ENCODE results near the gene TYSND1. TPM values are rescaled to one million over a fixed set of nuclear protein-coding genes. Genes with fewer than 3 reads are reported as not detected.
"Not testable (repeated sequence)": the region's sequence is repeated elsewhere in the genome, so short reads cannot be mapped to it uniquely, and the experiment has no call there.

The TYSND1 gene, protein sequence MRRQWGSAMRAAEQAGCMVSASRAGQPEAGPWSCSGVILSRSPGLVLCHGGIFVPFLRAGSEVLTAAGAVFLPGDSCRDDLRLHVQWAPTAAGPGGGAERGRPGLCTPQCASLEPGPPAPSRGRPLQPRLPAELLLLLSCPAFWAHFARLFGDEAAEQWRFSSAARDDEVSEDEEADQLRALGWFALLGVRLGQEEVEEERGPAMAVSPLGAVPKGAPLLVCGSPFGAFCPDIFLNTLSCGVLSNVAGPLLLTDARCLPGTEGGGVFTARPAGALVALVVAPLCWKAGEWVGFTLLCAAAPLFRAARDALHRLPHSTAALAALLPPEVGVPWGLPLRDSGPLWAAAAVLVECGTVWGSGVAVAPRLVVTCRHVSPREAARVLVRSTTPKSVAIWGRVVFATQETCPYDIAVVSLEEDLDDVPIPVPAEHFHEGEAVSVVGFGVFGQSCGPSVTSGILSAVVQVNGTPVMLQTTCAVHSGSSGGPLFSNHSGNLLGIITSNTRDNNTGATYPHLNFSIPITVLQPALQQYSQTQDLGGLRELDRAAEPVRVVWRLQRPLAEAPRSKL
- 22.2 TPM for total RNA-seq
- long read RNA-seq, transcript TYSND1-201 (4 exons, 3,644 nt): major isoform, 16 of 33 reads
- long read RNA-seq, partial matches to known transcripts: 4 of 33 reads
- long read RNA-seq, other reads (novel, unspliced or antisense): 7 of 33 reads

DNA sequence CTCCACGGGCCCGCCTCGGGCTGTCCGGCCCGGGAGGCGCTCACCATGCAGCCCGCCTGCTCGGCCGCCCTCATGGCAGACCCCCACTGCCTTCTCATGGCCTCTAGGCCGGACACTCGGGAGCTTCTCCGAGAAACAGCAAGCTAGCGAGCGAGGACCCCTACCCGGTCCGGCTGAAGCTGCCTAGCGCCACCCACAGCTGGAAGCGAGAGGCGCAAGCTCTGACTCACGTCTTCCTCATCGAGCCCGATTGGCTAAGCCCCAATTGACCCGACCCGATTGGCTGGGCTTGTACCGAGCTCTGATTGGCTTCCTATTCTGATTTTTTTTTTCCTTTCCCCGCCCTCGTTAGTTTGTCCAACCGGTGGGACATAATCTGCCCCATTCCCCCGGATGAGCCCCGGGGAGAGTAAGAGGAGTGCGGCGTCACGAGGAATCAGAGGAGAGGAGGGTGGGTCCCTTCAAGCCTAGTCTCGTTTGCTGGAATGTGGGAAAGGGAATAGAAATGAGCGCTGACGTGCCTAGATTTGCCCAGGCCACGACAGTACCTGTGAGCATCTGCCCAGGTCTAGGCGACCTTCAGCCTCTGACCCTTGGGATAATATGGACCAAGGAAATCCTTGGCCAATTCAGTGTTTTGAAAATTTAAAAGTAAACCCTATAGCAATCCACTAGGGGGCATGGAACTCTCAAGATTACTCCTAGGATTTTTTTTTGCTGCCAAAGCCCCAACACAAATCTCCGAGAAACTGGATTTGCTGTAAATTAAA lies at the start of gene TYSND1:
Gene TYSND1, minus strand, starts transcription at position 212 of the 770 bp plus-strand sequence. Its CDS starts 114 bp downstream, at position 98.
- peak; percentile 98 for DNase-seq (ENCODE audit: low spot score)

DNA sequence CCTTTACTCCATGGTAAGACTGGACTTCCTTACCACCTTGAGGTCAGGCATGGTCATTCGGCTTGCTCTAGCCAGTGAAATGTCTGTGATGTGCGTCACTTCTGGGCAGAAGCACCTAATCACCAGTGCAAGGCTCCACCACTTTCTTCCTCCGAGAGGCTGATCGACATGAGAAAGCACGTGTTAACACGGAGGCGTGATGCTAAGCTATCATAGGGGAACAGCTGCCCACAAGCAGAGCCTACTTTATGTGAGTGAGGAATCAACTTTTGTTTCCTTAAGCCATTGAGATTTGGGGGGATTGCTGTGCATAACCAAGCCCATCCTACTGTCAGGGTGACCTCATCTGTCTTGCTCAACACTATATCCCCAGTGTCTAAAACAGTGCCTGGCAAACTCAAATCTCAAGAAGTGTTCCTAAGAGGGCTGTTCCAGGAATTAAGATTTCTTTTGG lies 46.9 kb upstream of the TYSND1 start:
- DNase-seq (ENCODE audit: low spot score): no peak

DNA sequence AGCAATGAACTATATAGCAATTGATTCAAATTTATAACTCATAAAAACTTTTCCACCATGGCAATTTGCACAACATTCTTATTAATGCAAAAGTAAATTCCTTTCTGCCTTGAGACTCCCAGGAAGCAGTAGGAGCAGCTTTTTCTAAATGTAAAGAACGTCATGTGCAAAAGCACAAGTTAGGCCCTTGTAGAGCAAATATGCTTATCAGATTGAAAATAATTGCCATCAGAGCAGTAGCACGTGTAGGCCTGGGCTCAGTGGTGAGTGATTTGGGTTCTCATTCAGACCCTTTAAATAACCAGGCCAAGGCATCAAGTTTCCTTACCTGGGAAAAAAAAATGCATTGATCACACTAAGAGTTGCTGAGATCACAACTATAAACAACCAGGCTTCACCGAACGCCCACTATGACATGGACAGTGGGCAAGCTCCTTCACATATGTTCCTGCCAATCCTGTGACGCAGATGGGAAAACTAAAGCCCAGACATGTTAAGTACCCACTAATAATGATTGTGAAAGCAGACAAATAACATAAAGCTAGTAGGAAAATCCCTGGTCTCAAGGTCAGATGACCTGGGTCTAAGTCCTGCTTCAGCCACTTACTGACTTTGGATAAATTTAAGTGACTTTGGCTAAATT lies 45.9 kb upstream of the TYSND1 start:
- no peak for DNase-seq (ENCODE audit: low spot score)

DNA sequence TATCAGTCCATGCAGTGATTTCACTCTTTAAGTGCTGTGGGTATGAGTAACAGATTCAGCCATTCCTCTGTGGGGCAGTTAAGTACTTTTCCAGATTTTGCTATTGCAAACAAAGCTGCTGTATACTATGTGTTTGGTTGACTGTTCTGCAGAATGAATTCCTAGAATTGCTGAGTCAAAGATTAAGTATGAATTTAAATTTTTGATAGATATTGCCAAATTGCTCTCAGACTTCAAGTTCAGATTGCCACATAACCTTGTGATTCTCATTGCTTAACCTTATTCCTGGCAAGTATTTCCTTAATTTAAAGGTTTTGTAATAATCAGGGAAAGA lies 45.4 kb upstream of the TYSND1 start:
- no peak for DNase-seq (ENCODE audit: low spot score)

DNA sequence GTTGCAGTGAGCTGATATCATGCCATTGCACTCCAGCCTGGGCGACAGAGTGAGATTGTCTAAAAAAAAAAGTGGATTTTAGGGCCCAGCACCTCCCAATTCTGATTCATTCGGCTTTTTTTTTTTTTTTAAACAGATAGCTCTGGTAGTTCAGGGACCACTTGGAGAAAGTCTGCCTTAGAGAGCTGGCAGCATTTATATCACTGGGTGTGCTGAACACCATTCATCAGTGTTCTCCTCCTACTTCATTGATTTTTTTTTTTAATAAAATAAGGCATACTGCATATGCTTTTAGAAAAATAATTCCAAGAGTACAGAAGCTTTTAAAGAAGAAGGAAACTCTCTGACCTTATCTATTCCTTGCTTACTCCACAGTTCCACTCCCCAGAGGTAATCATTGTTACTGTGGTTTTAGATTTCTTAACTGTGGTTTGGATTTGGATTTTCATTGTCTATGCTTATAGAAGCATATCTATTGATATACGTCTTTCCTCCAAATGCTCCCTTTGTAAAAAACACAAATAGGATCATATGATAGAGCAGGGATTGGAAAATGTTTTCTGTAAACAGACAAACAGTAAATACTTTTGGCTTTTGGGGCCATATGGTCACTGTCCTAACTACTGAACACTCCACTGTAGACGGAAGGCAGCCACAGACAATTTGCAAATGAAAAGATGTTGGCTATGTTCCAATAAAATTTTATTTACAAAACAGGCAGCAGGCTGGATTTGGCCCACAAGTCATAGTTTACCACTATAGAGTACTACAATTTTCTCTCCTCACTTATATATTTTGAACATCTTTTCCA lies 44.9 kb upstream of the TYSND1 start:
- DNase-seq (ENCODE audit: low spot score): no peak

DNA sequence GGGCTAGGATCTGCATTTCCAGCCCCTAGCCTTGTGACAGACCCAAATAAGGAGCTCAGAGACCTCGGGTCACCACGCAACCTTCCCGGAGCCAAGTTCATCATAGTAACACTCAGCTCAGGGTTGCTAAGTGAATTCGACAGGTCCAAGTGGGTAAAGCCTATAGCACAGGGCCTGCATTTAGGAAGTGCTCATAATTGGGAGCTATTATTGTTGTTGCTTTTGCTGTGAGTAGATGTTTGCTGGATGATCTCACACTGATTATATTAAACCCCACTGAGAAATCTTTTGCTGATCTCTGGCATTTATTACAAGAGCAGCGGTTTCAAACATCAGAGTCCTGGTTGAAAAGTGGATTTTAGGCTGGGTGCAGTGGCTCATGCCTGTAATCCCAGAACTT lies 44.1 kb upstream of the TYSND1 start:
- DNase-seq (ENCODE audit: low spot score): no peak

DNA sequence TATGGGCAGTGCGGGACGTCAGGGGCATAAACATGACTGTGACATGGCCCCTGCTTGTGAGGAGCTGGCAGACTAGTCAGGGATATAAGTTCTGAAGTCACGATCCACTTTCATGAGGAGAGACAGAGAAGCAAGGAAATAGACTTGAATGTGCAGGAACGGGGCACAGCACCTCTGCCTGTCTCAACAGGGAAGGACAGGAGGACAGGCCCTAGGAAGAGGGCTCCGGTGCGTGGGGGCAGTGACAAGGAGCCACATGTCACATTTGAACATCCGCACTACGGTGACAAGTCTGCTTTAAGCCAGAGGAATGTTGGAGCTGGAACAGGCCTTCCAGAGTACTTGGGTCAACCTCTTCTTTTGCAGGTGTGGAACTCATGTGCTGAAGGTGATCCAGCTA lies 43.6 kb upstream of the TYSND1 start:
- DNase-seq (ENCODE audit: low spot score): no peak

DNA sequence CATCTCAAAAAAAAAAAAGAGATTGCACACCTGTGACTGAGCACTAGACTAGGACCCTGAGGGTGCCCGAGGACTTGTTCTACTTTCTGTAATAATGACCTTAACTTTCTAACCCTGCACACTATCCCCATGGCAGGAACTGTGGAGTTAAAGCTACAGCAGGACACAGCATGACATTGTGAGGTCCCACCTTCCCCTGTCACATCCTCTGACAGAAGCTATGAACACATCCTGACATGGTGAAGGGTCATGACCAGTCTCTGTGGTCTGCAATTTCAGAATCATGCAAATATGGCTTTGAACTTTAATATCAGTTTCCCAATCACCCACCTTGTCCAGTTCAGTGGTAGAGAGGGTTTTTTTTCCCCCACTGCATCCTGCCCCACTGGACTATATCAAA lies 42.3 kb upstream of the TYSND1 start:
- DNase-seq (ENCODE audit: low spot score): no peak

DNA sequence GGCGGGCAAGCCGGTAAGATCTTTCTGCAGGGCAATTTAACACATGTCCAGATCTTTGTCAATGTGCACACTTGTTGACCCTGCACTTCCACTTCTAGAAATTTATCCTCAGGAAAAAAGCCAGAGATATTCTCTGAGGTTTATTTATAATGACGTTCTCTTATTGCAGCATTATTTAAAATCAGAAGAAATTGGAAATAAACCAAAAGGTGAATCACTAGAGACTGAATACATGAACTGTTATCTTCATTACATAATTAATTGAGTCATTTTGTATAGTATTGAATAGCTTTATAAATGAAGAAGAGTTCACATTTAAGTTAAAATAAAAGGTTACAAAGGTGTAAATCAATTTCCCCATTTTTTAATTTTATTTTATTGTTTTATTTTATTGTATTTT lies 40.1 kb upstream of the TYSND1 start:
- DNase-seq (ENCODE audit: low spot score): no peak

DNA sequence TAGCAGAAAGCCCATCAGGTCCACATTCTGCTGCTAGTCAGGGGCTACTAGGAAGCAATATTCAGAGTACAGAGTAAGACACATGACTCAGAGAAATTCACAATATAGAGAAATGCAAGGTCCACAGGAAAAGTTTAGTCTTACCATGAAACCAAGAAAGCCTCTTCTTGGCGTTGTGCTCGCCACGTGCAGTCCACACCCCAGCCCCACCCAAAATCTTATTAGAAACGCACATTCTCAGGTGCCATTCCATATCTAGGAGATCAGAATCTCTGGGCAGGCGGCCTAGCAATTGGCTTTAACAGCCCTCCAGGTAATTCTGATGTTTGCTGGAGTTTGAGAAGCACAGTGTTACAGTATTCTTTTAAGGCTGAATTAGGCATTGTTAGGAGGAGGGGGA lies 39.6 kb upstream of the TYSND1 start:
- DNase-seq (ENCODE audit: low spot score): no peak

DNA sequence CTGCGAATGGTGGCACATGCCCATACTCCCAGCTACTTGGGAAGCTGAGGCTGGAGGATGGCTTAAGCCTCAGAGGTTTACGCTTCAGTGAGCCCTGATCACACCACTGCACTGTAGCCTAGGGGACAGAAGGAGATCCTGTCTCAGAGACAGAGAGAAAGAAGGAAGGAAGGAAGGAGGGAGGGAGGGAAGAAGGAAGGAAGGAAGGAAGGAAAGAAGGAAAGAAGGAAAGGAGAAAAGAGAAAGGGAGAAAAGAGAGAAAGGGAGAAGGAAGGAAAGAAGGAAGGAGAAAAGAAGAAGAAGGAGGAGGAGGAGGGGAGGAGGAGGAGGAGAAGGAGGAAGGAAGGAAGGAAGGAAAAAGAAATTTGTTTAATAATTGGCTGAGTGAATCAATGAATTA lies 36.8 kb upstream of the TYSND1 start:
- DNase-seq (ENCODE audit: low spot score): no peak

DNA sequence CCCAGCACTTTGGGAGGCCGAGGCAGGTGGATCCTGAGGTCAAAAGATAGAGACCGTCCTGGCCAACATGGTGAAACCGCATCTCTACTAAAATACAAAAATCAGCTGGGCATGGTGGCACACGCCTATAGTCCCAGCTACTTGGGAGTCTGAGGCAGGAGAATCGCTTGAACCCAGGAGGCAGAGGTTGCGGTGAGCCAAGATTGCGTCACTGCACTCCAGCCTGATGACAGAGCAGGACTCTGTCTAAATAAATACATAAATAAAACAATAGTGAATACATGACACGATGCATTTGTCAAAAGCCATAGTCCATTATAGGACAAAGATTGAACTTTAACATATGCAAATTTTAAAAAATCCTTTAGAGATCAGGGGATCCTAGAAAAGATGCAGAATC lies 32.7 kb upstream of the TYSND1 start:
- not testable (repeated sequence) for DNase-seq (ENCODE audit: low spot score)

DNA sequence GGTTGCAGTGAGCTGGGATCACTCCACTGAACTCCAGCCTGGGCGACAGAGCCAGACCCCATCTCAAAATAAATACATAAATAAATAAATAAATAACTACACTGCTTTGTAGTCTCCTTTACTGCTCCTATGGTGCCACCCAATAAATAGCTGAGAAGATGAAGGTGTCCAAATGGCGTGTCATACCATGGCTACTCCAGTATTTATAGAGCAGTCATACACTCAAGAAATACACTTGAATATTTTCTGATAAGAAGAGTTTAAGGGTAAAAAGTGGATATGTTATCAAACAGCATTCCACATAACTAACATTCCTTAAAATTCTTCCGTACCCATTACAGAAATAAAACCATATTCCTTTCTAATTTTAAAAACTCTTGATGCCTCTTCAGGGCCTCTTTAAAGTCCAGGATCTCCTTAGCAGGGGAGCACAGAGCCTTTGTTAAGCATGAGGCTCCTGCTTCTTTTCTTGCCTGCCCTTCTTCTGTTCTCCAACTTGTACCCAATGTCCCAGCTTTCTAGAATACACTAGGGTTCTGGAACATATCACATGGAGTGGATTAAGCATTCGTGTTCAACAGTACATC lies 31.7 kb upstream of the TYSND1 start:
- DNase-seq (ENCODE audit: low spot score): no peak

DNA sequence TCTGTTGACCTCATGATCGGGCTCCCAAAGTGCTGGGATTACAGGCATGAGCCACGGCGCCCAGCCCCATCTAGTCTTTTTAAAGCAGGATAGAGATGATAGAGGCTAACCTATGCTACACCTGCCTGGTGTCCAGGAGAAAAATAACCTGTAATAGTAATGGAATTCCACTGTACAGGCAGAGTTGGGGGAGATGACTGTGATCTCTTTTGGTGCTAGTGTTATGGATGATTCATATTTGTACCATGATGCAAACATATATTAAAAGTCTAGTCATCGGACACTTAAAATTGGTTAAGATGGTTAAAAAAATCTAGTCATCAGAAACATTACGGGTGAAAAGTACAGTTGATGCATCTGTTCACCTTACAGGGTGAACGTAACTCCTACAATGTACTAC lies 29.9 kb upstream of the TYSND1 start:
- no peak for DNase-seq (ENCODE audit: low spot score)

DNA sequence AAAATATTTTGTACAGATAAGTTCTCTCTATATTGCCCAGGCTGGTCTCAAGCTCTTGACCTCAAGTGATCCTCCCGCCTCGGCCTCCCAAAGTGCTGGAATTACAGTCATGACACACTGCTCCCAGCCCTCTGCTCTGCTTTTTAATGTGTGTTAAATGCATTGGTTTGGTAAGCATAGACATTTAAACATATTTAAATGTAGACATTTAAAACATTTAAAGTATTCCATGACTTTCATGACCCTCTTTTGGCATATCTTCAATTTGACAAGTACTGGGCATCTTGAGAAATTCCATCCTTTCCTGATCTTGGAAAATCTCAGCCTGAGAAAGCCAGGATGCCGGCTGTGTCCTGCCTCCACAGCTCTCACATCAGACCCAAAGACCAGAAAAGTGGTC lies 29.0 kb upstream of the TYSND1 start:
- no peak for DNase-seq (ENCODE audit: low spot score)

DNA sequence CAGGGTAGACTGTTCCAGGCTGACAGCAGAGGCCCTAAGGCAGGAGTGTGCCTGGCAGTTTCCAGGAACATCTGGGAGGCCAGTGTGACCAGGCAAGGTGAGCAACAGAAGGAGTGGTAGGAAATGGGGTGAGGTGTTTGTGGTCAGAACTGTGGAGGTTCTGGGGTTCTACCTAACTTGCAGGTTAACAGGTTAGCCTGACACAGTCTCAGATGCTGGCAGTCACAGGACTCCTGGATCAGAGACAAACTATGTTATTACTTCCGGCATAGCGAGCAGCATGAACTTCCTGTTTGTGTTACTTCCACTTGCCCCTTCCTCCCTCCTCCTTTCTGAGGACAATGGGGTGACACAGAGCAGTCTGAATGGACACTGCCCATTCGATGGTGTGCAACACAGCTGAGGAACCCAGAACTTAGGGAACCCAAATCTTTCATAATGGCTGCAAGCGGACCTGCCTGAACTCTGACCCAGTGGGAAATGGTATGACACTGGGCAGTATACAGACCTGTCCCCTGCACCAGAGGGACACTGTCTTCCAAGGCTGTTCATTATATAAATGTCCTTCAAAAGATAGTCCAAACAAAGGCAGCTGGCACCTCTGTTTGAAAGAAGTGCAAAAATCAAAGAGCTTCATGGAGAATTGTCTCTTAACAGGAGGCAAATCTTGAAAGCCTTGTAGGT lies 27.7 kb upstream of the TYSND1 start:
- DNase-seq (ENCODE audit: low spot score): no peak

DNA sequence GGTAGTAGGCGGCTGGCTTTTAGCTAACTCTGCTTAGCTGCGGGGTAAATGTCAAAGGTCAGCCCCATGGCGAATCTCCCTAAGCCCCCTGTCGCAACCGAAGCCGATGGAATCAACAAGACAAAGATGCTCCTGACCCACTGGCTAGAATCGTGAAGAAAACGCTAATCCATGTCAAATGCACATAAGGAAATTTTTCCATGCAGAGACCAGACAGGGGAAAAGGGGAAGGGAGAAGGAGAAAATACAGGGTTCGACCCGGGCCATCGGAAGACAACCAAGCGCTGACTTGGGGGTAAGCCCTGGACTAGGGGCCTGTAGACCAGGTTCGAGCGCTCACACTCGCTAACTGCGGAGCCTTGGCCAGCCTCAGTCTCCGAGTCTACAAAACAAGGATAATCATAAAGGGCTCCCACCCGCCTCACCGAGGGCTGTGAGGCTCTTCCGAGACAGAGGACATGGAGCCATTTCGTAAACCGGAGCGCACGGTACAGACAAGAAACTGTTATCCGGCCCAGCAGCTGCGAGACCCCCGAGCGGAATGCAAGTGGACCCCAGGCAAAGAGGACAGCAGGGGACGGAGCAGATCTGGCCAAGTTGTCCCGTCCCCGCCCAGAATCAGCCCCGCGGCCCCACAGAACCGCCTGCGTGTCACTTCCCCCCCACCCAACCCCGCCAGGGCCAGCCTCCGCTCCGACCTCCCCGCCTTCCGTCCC lies 23.3 kb upstream of the TYSND1 start:
- DNase-seq (ENCODE audit: low spot score): no peak

DNA sequence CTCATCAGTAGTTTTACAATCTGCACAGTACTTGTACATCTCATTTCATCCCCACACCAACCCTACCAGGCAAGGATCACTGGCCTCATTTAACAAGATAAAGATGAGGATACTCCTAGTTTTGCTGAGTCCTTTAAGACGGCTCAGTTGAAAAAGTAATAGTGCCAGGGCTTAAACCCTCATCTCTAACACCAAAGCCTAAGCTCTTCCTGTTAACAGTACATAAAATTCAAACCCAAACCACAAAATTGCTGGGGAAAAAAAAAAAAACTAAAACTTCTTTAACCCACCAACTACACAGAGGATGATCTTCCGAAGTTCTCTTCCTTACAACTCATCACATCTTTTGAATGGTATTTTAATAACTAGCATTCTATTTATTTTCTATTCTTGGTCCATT lies 22.5 kb upstream of the TYSND1 start:
- DNase-seq (ENCODE audit: low spot score): no peak

DNA sequence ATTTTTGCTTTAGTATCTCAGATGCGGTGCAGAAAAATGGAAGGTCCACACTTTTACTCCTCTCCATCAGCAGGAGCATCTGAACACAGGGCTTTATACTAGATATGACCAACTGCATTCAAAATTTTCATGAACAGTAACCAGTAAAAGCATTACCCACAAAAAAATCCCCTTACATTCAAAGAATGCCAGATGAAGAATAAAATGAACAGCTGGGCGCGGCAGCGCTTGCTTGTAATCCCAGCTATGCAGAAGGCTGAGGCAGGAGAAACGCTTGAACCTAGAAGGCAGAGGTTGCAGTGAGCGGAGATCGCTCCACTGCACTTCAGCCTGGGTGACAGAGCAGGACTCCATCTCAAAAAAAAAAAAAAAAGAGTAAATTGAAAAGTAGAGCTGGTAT lies 20.7 kb upstream of the TYSND1 start:
- no peak for DNase-seq (ENCODE audit: low spot score)
